ENCODE results near the gene SDHAF1.
A peak's percentile ranks its signal among the peaks of the same experiment; 100 is the strongest.

The SDHAF1 gene

DNA sequence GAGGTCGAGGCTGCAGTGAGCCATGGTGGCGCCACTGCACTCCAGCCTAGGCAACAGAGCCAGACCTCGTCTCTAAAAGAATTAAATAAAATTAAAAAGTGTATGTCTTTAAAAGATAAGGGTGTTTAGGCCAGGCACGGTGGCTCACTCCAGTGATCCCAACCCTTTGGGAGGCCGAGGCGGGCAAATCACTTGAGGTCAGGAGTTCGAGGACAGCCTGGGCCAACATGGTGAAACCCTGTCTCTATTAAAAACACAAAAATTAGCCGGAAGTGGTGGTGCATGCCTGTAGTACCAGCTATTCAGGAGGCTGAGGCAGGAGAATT, 7.5 kb upstream of the SDHAF1 start:
- DNase-seq: no peak

DNA sequence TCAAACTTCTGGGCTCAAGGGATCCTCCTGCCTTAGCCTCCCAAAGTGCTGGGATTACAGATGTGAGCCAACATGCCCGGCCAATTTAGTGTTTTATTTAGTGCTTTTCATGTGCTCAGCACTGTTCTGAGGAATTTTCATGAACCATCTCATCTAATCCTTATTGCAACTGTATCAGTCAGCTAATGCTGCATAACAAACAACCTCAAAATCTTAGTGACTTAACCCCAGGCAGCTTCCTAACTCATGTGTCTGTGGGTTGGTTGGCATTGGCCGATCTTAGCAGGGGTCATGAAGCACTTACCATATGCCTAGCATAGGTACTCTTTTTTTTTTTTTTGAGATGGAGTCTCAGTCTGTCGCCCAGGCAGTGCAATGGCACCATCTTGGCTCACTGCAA, 6.2 kb upstream of the SDHAF1 start:
- no peak for DNase-seq

DNA sequence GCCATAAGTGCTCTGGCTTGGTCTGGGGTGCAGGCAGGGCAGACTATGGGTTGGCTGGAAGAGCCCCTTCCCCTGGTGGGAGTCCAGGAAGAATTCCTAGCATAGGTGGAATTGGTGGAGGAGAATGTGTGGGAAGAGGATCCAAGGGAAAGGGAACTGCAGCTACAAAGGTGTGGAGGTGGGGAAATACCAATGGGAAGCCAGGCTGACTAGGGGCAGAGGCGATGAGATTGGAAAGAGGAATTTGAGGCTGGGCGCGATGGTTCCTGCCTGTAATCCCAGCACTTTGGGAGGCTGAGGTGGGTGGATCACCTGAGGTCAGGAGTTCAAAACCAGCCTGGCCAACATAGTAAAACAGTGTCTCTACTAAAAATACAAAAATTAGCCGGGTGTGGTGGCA, 4.8 kb upstream of the SDHAF1 start:
- DNase-seq: no peak

DNA sequence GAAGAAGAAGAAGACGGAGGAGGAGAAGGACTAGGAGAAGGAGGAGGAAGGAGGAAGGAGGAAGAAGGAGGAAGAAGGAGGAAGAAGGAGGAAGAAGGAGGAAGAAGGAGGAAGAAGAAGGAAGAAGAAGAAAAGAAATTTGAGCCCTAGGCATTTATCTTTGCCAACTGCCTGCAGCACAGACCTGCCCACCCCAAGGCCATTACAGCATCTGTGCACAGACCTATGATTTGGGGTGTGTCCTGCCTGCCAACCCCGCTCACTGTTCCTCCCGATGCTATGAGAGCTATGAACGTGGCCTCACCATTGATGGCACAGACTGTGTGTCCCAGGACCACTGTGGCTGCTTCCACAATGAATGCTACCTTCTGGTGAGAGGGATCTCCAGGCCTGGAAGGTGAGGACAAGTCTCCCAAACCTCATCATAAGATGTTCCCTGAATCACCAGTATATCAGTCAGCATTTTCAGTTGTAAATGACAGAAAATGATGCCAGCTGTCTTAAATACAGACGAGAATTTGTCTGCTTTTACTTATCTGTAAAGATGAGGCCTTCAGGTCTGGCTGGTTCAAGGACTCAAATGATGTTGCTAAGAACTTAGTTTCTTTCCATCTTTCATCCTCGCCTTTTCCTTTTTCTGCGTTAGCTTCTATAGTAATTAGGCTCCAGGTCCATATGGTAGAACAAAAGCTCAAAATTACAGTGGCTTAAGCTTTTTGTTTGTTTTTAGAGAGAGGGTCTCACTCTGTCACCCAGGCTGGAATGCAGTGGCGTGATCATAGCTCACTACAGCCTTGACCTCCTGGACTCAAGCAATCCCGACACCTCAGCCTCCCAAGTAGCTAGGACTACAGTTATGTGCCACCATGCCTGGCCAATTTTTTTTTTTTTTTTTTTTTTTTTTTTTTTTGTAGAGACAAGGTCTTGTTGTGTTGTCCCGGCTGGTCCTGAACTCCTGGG, 3.9 kb upstream of the SDHAF1 start:
- DNase-seq: no peak

DNA sequence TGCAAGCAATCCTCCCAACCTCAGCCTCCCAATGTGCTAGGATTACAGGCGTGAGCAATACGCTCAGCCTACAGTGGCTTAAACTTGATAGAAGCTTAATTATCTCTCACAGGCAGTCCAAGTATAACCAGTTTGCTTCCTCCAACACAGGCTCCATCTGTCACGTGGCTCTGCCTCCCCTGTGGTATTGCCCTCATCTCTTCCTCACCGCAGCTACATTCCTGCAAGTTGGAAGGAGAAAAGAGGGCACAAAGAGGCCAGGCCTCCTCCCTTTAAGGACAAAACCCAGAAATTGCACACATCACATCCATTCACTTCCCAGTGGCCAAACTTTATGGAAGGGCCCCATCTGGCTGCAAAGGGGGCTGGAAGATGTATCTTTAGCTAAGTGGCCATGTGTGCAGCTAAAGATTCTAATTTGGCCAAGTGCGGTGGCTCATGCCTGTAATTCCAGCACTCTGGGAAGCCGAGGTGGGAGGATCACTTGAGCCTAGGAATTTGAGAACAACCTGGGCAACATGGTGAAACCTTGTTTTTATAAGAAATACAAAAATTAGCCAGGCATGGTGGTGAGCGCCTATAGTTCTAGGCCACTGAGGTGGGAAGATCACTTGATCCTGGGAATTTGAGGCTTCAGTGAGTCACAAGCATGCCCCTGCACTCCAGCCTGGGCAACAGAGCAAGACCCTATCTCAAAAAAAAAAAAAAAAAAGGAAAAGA, 3.1 kb upstream of the SDHAF1 start:
- DNase-seq: no peak

DNA sequence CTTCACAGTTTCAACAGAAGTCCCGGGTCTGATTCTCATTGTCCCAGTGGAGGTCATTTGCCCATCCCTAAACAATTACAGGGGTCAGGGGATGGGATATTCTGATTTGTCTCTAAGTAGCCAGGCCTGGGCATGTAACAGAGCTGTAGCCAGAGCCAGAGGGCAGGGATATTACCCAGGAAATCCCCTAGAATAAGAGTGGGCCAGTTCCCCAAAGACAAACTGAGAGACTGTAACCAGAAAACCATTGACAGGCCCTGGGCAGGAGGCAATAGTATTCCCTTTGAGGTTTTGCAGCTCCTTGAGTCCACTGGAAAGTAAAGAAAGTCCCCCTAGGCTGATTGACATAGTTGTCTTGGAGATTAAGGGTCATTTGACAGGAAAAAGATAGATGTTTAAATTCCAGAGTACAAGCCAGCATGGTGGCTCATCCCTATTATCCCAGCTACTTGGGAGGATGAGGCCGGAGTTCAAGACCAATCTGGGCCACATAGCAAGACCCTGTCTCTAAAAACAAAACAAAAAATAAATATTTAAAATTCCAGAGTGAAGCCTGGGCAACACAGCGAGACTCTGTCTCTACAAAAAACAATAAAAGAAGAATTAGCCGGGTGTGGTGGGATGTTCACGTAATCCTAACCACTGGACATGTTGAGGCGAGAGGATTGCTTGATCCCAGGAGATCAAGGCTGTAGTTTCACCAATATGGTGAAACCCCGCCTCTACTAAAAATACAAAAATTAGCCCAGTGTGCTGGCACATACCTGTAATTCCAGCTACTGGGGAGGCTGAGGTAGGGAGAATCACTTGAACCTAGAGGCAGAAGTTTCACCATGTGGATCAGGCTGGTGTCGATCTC, 1.9 kb upstream of the SDHAF1 start:
- no peak for DNase-seq

DNA sequence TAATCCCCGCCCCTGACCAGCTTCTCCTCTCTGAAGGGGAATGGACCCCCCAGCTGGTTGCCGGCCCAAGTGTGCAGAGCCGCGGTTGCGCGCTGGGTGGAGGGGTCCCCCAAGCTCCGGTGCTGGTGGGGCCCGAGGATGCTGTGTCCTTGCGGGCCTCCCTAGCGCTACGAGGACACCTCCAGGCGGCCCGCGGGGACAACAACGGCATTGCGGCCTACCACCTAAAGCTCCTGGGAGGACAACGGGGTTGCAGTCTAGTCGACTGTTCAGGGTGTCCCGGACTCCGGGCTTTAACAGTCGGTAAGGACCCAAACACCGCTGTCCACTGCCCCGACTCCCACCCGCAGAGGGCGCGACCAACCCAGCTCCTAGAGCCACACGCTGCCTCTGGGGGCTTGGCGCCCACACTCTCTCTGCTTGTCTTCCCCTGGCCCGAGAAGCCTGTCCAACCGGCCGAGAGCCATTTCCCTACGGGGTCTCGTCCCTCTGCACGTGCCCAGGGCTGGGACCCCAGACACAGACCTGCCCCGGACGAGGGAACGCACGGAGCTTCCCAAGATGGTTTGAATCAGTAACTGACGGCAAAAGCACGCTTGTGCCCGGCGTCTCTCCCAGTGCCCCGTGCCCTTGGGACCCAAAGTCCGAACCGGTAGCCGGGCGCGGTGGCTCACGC, 927 bp upstream of the SDHAF1 start:
- no peak for DNase-seq

DNA sequence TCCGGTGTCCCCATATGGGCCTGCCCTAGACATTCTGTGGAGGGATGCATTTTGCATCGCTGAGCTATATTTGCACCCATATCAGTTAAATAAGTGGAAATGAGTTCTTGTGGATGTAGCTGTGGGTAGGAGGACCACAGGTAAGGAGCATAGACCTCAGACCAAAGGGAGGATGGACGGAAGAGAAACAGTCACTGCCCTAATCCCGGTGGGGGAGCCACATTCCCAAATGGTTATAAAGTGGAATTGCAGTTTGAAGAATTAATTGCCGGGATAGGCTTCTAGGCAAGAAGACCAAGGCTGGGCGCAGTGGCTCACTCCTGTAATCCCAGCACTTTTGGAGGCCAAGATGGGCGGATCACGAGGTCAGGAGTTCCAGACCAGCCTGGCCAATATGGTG, 1.8 kb downstream of the SDHAF1 start:
- no peak for DNase-seq

DNA sequence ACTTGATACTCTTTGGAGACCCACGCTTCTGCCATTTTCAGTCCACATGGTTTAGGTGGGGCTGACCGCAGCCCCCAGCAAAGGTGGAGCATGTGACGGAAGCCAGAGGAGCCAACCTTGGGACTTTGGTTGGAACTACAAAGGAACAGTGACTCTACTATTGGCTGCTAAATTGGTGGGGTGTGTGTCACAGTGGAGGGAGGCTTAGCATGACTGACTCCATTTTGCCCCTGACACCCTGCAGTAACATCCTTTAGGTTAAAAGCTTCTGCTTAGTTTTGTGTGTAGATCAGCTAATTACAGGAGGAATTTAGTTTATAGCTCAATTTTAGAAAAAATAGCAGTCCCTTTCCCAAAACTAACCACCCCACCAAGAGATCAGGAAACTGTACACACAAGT, 6.6 kb downstream of the SDHAF1 start:
- DNase-seq: no peak

DNA sequence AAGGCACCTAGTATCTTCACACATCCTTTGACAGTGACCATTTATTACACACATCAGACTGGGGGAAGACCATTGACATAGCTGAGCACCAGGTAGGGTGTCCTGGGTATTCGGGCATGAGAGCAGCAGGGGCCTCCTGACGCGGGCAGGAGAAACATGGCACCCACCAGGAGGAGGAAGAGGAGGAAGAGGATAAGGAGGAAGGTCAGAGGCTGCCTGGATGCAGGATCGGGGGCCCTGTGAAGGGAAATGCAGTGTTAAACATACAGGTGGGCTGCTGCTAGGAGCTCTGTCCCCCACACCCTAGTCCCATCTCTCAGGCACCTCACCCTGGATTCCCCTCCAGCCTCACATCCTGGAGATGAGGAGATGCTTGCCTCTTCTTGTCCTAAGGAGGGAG, 8.3 kb downstream of the SDHAF1 start:
- DNase-seq: no peak

DNA sequence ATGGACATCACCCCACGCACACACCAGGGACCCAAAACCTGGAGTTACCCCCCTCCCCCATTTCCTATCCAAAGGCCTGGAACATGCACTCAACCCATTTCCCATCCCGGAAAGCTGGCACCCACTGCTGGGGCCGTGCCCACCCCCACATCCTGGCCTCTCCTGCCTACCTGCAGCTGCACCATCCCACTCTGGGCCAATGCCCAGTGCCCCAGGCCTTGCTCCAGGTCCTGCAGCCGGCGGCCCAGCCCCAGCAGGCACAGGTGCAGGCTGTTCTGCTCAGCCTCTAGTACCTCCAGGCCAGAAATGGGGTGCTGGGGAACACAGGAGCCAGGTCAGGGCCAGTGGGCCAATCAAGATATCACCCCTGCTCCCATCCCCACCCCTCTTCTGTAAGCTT, 12.0 kb downstream of the SDHAF1 start:
- DNase-seq: no peak

DNA sequence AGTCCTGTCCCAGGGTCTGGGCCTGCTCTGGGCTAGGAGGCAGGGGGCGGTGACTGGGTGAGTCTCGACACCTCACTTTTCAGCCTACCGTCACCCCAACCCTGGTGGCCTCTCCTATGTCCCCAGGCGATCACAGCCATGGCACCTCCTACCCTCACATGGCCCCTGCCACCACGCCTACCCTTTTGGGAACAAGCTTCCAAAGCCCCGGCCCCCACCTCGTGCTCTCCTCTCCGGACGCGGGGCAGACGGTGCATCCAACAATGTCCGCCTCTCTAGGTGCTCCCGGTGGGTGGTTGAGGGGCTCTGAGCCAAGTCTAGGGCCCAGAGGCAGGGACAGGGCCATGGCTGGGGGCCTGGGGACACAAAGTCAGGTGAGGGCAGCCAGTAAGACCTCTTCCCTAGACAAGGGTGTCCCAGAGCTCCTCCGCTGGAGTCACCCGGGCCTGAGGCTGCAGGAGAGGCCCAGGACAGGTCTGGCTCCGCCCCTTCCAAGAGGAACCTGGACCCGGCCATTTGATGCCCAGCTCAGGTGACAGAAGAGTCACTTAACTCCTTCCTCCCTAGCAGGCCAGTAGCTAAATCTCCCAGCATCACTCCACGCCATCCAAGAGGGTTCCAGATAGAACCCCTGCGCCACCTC, 13.5 kb downstream of the SDHAF1 start, which contains the start of gene SYNE4:
Gene SYNE4, minus strand, starts transcription at position 478 of the 643 bp plus-strand sequence. Its CDS starts 132 bp downstream, at position 346.
- no peak for DNase-seq

DNA sequence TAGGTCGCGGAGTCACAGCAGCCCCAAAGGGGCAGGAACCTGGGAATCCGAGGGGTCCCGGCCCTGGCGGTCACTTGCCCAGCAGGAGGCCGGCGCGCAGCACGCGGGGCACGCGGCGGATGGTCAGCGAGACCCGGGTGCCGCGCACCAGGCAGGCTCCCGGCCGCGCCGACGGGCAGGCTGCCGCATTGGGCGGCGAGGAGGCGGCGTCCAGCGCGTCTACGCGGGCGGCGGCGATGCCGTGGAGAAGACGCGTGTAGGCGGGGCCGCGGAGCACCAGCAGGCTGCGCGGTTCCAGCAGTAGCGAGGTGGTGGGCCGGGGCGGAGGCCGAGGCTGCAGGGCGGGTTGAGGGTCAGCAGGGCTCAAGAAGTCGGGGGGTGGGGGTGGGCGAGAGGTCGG, 14.2 kb downstream of the SDHAF1 start:
- no peak for DNase-seq

DNA sequence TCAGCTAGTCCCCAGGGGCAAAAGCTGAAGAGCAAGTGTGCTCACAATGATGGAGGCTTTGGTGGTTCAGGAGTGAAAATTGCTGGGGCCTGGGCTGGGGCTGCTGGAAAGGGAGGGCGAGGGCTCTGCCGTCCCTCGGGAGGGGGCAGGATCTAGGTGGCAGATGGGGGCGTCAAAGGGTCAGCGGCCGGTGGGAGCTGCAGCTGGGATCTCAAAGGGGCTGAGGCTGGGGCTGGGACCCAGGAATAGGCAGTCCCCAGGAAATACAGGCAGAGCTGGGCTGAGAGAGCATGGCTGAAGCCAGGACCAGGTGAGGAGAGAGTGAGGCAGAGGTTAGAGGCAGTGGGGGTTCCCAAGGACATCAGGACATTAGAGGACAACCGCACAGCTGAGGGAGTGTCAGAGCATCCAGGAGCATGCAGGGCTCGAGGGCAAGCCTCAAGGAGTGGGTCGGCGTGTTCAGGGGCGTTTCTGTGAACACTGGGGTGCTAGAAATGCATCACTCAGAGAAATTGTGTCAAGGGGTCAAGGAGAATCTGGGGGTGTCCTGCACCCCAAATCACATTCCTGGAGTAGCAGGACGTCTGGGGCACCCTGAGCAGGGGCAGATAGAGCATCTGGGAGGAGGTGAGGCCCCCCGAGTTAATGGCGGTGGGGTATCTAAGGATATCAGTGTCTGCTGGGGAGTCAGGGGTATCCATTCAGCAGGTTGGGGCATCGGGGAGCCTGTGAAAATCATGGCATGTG, 14.8 kb downstream of the SDHAF1 start:
- no peak for DNase-seq

DNA sequence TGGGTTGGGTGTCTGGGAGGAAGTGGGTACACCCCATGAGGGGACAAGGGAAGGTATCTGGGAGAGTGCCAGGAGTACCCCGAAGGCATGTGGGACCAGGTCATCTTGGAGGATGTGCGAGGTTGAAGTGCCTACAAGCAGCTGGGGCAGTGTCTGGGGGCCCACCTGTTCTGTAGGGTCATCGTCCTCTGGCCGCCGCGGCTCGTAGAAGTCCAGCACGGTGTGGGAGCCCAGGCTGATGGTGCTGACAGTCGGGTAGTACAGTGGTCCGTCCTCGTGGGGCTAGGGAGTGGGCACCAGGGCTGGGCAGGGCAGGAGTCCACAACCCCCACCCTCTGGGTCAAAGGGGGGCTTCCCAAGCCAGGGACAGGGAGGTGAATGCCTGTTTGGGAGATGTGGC, 15.4 kb downstream of the SDHAF1 start:
- DNase-seq: no peak

DNA sequence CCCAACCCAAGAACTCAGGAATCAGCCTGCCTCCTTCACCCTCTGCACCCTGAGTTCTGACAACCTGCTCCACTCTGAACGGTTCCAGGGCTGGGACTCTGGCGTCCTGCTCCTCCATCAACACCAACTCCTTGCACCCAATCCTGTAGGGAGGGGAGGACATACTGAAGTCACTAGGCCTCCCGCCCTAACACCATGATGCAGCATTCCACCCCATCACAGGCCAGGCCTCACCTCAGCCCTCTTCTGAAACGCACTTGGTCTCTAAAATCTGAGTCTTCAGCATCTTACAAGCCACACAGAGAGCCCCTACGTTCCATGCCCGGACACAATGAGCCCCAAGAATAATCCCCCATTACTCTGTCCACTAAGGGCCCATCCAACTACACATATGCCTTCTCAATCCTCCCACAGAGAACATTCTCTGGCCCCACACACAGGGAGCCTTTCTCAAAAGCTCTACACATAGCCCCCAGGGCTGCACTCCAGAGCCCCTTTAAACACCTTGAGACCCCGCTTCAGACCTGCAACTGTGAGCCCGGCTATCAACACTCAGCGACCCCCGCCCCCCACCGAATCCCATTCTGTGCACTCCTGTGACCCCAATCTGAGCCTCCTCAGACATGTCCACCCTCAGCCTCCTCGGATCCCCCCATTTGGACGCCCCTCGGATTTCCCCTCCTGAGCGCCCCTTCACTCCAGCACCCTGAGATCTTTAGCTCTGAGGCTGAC, 18.5 kb downstream of the SDHAF1 start:
- DNase-seq: no peak

DNA sequence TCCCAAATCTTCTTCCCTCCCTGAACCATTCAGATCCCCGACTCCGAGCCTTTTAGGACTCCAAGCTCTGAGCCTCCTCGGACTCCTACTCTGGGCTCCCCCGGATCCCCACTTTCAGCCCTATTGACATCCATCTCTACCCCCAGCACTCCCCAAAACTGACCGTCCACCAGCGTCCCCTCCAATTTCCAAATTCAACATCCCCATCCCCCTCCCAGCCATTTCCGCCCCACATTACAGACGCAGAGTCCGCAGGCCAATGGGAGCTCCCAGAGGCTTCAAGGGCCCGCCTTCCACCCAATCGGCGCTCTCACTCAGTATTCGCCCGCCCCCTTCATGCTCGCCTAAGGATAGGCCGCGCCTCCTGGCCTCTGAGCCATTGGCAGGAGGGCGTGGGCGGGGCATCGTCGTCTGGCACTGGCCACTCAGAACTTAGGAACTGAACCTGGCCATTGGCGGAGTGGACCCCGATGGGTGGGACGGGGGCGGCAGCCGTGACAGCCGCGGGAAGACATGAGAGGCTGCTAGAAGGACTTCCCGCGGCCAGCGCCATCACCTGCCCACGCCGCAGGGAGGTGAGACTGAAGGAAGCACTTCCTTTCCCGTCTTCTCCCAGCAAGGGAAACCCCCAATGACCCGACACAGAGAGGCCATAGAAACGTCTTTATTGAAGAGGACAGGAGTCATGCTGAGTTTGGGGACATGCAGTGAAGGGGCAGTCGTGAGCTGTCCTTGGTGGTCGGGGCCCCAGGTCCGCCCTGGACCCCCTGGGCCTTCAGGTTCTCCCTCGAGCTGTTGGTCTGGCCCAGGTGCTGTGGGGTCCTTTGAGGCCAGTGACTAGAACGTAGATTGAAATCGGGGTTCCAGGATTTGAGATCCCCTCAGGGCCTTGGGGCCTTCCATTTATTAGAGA, 19.3 kb downstream of the SDHAF1 start, which contains the start of gene ALKBH6:
Gene ALKBH6, minus strand, starts transcription at position 202 of the 913 bp plus-strand sequence. CDS start 816 bp downstream, outside the sequence.
- peak; percentile 98 for DNase-seq

DNA sequence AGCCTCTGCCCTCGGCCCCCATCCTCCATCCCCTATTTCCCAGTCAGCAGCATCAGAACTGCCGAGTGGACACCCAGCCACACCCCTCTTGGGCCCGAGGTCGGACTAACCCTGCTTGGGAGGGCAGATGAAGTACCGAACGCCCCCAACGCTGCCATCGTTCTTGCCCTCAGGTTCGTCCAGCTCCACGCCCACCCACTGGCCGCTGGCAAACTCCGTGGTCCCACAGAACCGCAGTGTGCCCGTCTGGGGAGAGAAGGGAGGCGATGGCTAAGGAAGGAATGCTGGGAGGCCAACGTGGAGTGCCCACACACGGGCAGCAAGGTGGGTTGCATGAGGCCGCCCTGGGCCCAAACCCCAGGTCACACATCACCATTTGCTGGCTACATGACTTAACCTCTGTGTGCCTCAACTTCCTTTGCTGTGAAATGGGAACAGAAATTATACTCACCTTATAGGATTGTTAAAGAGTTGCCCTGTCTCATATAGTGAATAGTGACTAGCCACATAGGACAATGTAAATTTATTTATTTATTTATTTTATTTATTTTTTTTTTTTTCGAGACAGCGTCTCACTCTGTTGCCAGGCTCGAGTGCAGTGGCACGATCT, 24.2 kb downstream of the SDHAF1 start:
- no peak for DNase-seq

DNA sequence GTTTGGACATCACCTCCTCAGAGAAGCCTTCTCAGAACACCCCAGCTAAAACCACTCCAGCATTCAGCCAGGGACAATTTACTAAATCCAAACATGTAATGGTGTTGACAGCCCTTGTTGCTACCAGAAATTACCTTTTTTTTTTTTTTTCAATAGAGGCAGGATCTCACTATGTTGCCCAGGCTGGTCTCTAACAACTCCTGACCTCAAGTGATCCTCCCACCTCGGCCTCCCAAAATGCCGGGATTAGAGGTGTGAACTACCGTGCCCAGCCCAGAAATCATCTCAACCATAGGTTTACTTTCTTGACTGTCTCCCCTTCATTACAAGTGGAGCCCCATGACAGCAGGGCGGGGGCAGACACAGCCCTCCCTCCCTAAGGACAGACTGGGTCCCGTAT, 28.4 kb downstream of the SDHAF1 start:
- no peak for DNase-seq
